ENCODE measurements around the gene SERPINA1.

DNA sequence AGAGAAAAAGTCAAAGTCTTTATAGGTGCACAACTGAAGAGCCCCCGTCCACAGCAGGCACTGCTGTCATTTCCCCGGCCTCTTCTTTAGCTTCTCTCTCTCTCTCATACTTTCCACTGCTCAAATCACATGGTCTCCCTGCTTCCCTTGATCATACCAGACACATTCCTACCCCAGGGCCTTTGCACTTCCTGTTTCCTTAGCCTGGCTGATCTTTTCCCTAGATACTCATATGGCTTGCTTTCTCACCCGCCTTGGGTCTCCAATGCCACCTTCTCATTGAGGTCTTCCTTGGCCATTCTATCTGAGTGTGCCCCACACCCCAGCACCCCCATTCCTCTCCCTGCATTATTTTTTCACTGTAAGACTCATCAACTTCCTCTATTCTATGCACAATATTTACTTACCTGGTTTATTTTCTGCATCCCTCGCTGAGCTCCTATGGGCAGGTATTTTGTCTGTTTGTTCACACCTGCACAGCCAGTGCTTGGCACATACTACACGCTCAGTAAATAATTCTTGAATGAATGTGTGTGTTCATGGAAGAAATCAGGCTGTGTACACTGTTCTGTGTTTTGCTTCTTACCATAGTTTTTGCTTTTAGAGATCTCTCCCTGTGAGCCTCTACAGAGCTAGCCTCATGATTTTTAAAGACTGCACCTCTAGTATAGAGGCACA, 31.9 kb downstream of the SERPINA1 start:
- TF ChIP-seq CTCF (IDR thresholded peaks at IDR 0.05; ENCODE audit: low read depth, low read length, poor library complexity, severe bottlenecking) (no peak), EZH2phosphoT487 (IDR thresholded peaks at IDR 0.05; ENCODE audit: borderline replicate concordance, low read length) (no peak)

All from DOHH2 (cell line).